SH-SY5Y (cell line): Measurements from ENCODE around the gene MACROD2.

Source experiments
- GATA2 ChIP-seq: IDR thresholded peaks from 2 replicates; pipeline ENCODE4 v1.6.1; 2011; ENCODE audit warnings: mild to moderate bottlenecking, low read depth, low read length
- GATA3 ChIP-seq: IDR thresholded peaks from 2 replicates; pipeline ENCODE4 v1.6.1; 2011; ENCODE audit warnings: low read depth, mild to moderate bottlenecking, low read length, moderate library complexity

DNA sequence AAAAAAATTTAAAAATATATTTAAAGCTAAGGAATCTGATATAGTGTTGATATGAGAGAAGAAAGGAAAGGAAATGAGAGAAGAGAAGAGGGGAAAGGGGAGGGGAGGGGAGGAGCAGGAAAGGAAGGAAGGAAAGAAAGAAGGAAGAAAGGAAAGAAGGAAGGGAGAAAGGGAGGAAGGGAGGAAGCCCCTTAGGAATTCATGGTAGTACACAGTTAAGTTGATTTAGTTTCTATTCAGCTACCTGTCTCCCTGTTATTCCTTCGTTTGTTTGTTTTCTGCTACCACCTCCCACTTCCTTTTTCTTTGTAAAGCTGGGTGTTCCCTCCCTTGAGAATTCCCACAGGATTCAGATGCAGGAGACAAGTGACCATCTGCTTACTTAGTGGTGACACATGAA lies 1367.5 kb downstream of the MACROD2 start:
- TF ChIP-seq GATA3 (no peak), GATA2 (no peak)
